GM23338 (cell line): Measurements from ENCODE around the gene TENM4.
"Not testable (repeated sequence)": the region's sequence is repeated elsewhere in the genome, so short reads cannot be mapped to it uniquely, and the experiment has no call there.

Experiments used
- EZH2 ChIP-seq: fragments of 200-600 bp; sonication (generic); IDR thresholded peaks from one replicate; pipeline ENCODE4 v1.8.0; 2017; ENCODE audit warnings: antibody characterized with exemption, mild to moderate bottlenecking, low read depth; ENCODE audit not compliant: unreplicated experiment
- JUNB ChIP-seq: IDR thresholded peaks from one replicate; pipeline ENCODE4 v1.6.1; 2016; ENCODE audit warnings: antibody characterized with exemption; ENCODE audit not compliant: unreplicated experiment
- NANOG ChIP-seq: IDR thresholded peaks from 2 replicates; pipeline ENCODE4 v1.6.1; 2016; ENCODE audit warnings: antibody characterized with exemption, borderline replicate concordance
- TF ChIP-seq, protein P1 (sequence below): IDR thresholded peaks from one replicate; pipeline ENCODE4 v1.6.1; 2018; ENCODE audit warnings: antibody characterized with exemption; ENCODE audit not compliant: unreplicated experiment

- not testable (repeated sequence) for TF ChIP-seq NANOG, JUNB, EZH2
- TF ChIP-seq, protein P1, sequence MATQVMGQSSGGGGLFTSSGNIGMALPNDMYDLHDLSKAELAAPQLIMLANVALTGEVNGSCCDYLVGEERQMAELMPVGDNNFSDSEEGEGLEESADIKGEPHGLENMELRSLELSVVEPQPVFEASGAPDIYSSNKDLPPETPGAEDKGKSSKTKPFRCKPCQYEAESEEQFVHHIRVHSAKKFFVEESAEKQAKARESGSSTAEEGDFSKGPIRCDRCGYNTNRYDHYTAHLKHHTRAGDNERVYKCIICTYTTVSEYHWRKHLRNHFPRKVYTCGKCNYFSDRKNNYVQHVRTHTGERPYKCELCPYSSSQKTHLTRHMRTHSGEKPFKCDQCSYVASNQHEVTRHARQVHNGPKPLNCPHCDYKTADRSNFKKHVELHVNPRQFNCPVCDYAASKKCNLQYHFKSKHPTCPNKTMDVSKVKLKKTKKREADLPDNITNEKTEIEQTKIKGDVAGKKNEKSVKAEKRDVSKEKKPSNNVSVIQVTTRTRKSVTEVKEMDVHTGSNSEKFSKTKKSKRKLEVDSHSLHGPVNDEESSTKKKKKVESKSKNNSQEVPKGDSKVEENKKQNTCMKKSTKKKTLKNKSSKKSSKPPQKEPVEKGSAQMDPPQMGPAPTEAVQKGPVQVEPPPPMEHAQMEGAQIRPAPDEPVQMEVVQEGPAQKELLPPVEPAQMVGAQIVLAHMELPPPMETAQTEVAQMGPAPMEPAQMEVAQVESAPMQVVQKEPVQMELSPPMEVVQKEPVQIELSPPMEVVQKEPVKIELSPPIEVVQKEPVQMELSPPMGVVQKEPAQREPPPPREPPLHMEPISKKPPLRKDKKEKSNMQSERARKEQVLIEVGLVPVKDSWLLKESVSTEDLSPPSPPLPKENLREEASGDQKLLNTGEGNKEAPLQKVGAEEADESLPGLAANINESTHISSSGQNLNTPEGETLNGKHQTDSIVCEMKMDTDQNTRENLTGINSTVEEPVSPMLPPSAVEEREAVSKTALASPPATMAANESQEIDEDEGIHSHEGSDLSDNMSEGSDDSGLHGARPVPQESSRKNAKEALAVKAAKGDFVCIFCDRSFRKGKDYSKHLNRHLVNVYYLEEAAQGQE, result not testable (repeated sequence)
Measured at GRCh38 chr11:78827291-78827690, 613.5 kb downstream of the TENM4 start.
